ENCODE measurements around the gene SSPN. TPM values are rescaled to one million over a fixed set of nuclear protein-coding genes. Genes with fewer than 3 reads are reported as not detected.

The SSPN gene
- total RNA-seq, 1 experiment from 2014 or later, result 0.17 TPM

GRCh38 chr12:26295001-26295400 is 99.6 kb downstream of the SSPN start:
- CTCF ChIA-PET, result no interaction called here
- H3K27ac ChIP-seq (ENCODE audit: low read depth, low read length), result no peak overlapping the region
- H4K20me1 ChIP-seq (ENCODE audit: insufficient read depth), result no peaks in the 10 kb centered on the region
- no peak overlapping the region for H3K4me2 ChIP-seq (ENCODE audit: low read length)
- no peaks in the 10 kb centered on the region for H3K9me3 ChIP-seq (ENCODE audit: control insufficient read depth in 1 of 2, insufficient read depth in 1 of 2, low read depth in 1 of 2, low read length in 2 of 2)
- RAD21 ChIA-PET (ENCODE audit: low non-redundant PET in 1 of 2, low total read pairs in 2 of 2, uncharacterized antibody in 2 of 2, unreplicated experiment in 2 of 2), result no interaction called here
- intact Hi-C loops (cut with micrococcal nuclease), result no loop called here
- POLR2A ChIA-PET, result no interaction called here
- no peak overlapping the region for H2AFZ ChIP-seq (ENCODE audit: low read depth, low read length, poor library complexity, severe bottlenecking)
- H3K36me3 ChIP-seq (ENCODE audit: control insufficient read depth in 1 of 2, insufficient read depth in 2 of 2, low read length in 2 of 2), result no peaks in the 10 kb centered on the region
- no peaks in the 10 kb centered on the region for H3K27me3 ChIP-seq (ENCODE audit: insufficient read depth, low read length)
- DNase-seq (ENCODE audit: low read depth, low spot score), result no peak
- H3K4me1 ChIP-seq (ENCODE audit: control insufficient read depth in 1 of 2, insufficient read depth in 2 of 2, low read length in 2 of 2), result peaks cover 6 to 20% of the 10 kb centered on the region in 2 experiments; a peak in 3 of 4 replicates
- no peak overlapping the region for H3K4me3 ChIP-seq (replicated peaks in 1 of 2; ENCODE audit: low read depth in 1 of 2, low read length in 2 of 2)
- no peaks in the 10 kb centered on the region for H3K79me2 ChIP-seq (ENCODE audit: insufficient read depth, low read length)
- TF ChIP-seq FOSL1 (IDR thresholded peaks at IDR 0.05; ENCODE audit: low read depth) (no peak), EGR1 (IDR thresholded peaks at IDR 0.05; ENCODE audit: low read depth) (no peak), CBX3 (IDR thresholded peaks at IDR 0.05; ENCODE audit: low read depth) (no peak), POLR2A (IDR thresholded peaks at IDR 0.05; ENCODE audit: borderline replicate concordance, extremely low read depth, insufficient read depth, insufficient read length) (no peak), EZH2phosphoT487 (IDR thresholded peaks at IDR 0.05; ENCODE audit: borderline replicate concordance) (no peak), SRF (IDR thresholded peaks at IDR 0.05; ENCODE audit: low read depth) (no peak), POLR2AphosphoS5 (IDR thresholded peaks at IDR 0.05; ENCODE audit: low read depth, low read length) (no peak), RAD21 (IDR thresholded peaks at IDR 0.05; ENCODE audit: low read depth) (no peak), SIN3A (IDR thresholded peaks at IDR 0.05; ENCODE audit: low read depth) (no peak), ZFX (IDR thresholded peaks at IDR 0.05) (no peak), CEBPB (IDR thresholded peaks at IDR 0.05; ENCODE audit: low read depth) (no peak), YY1 (IDR thresholded peaks at IDR 0.05; ENCODE audit: extremely low read depth, insufficient replicate concordance, low read depth, low read length) (no peak), ATF3 (IDR thresholded peaks at IDR 0.05) (no peak), MAX (IDR thresholded peaks at IDR 0.05) (no peak), SP1 (IDR thresholded peaks at IDR 0.05; ENCODE audit: low read depth) (no peak), CTCF (IDR thresholded peaks at IDR 0.05 in 2 of 3, conservative IDR thresholded peaks at IDR 0.05 in 1 of 3; ENCODE audit: borderline replicate concordance in 1 of 3, insufficient read depth in 1 of 3, low read depth in 2 of 3, low read length in 2 of 3) (no peak), REST (IDR thresholded peaks at IDR 0.05; ENCODE audit: low read depth) (no peak), EZH2 (IDR thresholded peaks at IDR 0.05) (no peak)
- no TSS peak for BruUV-seq (replicated peaks)
- H3K9me2 ChIP-seq (ENCODE audit: insufficient read depth), result no peaks in the 10 kb centered on the region; the same call in 1 of the 2 replicates
- ATAC-seq, result no peak
- H3K9ac ChIP-seq (ENCODE audit: low read length), result no peak overlapping the region

All from HCT116 (cell line).